GM18498 (cell line): ENCODE measurements around the gene LRRTM4.
"Not testable (repeated sequence)": the region's sequence is repeated elsewhere in the genome, so short reads cannot be mapped to it uniquely, and the experiment has no call there.

Experiments used
- ATAC-seq: cut with Tn5 transposase; IDR thresholded peaks from one replicate; pipeline ENCODE4 v1.9.1; 2021; ENCODE audit warnings: mild to moderate bottlenecking, moderate library complexity; ENCODE audit not compliant: unreplicated experiment

Gene LRRTM4

DNA sequence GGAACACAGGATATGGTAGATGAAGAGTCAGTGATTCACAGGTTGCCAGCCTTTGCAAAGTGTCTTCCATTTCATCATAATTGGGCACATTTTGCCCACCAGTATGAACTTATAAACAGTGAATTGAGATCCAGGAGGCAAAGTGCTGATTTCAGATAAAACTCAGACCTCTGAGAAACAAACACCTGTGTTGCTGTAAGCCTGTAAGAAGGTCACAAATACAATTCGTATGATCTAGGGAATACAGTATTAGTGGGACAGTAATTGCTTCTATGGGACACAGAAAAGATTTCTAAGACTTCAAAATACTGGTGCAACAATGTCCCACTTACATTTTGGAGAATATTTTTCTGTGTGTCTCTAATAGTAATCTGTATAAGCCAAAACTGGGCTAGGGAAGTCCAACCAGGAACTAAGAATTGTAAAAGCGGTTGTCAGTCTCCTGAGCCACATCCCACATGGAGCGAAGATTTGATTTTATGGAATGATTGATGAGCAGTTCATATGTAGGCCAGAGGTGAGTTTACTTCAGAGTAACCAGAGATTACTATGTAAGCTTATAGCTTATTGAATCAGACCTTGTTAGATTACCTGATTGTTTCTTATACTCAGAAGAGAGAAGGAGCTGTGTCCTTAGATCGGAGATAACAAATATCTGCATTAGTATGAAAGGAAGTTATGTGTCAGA lies 728.4 kb downstream of the LRRTM4 start:
- ATAC-seq = no peak

DNA sequence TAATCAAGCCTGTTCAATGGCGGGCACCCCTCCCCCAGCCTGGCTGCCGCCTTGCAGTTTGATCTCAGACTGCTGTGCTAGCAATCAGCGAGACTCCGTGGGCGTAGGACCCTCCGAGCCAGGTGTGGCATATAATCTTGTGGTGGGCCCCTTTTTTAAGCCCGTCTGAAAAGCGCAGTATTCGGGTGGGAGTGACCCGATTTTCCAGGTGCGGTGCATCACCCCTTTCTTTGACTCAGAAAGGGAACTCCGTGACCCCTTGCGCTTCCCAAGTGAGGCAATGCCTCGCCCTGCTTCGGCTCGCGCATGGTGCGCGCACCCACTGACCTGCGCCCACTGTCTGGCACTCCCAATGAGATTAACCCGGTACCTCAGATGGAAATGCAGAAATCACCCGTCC lies 740.9 kb downstream of the LRRTM4 start:
- not testable (repeated sequence) for ATAC-seq

DNA sequence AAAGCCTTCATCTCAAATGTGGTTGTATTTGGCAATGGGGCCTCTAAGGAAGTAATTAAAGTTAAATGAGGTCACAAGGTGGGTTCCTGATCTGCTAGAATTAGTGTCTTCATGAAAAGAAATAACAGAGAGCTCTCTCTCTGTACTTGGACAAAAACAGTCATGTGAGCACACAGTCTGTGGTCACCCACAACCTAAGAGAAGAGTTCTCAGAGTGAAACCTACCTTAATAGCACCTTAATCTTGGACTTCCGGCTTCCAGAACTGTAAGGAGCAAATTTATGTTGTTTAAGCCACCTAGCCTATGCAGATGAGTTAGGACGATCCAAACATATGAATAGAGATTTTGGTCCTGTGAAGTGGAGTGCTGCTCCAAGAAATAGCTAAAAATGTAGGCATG lies 758.9 kb downstream of the LRRTM4 start:
- ATAC-seq = no peak

DNA sequence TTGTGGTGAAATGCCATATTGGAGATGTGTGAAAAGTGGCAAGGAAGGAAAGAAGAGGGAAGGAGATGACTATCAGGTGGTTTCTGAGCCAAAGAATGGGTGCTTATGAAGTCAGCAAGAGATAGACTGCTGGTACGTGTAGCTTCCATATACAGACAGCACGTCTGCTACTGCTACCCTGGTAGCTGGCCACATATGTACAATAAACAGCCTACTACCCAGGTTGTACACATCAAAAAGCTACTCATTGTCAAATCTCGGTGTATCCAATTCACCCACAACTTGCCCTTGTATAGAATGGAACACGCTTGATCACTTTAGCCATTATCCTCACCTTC lies 761.8 kb downstream of the LRRTM4 start:
- ATAC-seq = no peak

DNA sequence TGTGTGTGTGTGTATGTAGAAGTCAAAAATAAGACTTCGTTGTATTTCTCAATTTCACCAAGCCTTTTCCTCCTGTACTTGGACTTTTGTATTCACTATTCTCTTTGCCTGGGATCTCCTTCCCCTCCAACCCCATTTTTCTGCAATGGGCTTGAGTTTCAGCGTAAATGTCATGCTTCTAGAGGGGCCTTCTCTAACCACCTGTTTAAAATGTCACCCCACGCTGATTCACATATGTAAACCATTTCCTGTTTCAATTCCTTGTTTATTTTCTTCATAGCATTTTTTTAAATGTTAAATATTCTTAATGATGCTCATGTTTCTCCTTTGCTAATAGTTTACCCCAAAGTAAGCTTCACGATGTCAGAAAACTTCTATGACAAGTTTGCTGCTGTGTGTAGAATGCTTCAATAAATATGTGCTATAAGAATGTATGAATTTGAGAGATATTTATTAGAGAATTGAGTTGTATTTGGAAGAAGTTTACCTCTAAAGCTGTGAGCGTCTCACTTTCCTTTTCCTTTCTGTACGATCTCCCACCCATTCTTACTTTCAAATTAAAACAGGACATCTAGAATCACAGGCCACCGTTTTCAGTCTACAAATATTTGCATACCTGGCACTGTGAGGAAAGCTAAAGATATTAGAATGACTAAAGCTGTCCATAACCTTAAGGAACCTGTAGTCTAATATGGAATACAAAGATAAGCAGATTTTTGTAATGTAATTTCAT lies 762.4 kb downstream of the LRRTM4 start:
- ATAC-seq = no peak

GRCh38 chr2:76752506-76752905 lies 769.7 kb downstream of the LRRTM4 start:
- ATAC-seq = no peak

- no peak for ATAC-seq
Observed at GRCh38 chr2:76749858-76750257, 772.3 kb downstream of the LRRTM4 start.

GRCh38 chr2:76748581-76749296 lies 773.4 kb downstream of the LRRTM4 start:
- no peak for ATAC-seq

DNA sequence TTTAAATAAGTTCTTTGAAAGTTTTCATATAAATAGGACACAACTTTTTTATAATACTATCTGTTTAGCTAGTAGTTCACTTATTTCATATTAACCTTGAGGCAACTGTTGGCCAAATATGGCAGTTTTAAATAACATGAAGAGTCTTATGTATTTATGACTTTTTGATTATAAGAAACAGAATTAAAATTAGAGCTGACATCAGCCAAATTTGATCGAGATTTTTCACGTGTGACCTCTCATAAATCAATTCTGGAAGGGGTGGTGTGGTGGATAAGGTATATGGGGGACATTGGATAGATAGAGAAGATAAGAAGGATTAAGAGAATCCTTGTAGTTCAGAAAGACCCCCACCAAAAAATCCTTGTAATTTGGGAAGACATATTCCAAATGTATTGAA lies 776.6 kb downstream of the LRRTM4 start:
- ATAC-seq = no peak

DNA sequence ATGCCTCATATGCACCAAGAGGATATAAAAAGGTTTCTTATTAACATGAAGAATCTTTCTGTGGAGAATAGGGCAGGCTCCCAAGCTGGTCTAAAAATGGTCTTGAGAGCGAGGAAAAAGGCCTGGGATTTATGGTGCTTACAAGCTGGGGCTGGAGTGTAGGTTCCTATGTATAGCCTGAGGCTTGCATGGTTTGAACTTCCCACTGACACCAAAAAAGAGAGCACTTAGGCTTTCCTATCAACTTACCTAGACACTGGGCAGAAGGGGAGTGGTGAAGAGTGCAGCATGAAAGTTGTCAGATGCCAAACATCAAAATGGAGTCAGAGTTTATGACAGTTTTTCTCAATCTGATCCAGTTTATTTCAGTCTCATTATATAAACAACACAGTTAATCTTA lies 784.6 kb downstream of the LRRTM4 start:
- ATAC-seq = no peak

DNA sequence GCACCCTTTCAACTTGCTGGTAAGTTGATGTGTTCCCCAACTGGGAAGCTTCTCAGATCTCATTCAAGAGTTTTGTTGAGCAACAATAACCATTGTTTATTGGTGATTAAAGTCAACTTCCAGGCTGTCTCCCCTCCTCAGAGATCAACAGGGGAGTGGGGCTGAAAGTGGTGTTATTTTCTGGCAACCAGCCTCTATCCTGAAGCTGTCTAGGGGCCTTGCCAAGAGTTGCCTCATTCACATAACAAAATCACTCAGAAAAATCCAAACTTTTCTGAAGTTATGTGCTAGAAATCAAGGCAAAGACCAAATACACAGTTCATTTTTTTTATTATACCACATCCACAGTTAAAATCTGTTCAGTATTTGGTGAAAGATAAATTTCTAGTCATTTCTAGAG lies 788.4 kb downstream of the LRRTM4 start:
- ATAC-seq = no peak

DNA sequence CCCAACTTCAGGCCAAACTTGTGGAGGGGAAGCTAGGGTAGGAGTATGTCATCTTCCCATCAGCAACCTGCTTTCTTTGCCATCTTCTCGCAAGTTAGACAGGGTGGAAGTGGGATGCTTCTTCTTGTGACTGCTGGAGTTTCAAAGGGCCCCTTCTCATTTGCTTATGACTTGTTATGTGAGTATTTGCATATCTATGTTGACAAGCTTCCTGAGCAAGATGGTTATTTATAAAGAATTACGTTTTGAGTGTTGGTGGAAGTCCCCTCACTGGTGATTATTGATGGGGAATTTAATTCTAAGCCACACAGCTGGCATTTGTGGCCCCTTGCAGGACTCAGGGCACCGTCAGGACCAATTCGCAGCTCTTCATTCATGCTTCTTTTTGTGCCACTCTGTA lies 791.0 kb downstream of the LRRTM4 start:
- no peak for ATAC-seq

DNA sequence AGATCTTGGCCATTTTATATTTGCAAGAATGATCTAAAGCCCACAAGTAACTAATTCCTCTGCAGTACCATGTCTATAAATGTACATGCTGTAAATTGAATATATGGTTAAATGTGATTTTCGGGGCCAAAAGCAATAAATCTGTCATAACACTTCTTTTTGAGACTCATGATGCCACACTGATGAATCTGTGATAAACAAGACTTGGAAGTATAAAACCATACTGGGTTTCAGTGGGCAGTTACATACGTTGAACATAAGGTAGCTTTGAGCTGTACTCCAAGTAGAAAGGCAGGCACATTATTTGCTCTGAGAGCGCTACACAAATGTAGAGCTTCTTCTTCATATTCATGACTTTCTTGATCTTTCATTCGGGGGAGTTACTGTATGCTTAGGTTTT lies 792.2 kb downstream of the LRRTM4 start:
- ATAC-seq = no peak

DNA sequence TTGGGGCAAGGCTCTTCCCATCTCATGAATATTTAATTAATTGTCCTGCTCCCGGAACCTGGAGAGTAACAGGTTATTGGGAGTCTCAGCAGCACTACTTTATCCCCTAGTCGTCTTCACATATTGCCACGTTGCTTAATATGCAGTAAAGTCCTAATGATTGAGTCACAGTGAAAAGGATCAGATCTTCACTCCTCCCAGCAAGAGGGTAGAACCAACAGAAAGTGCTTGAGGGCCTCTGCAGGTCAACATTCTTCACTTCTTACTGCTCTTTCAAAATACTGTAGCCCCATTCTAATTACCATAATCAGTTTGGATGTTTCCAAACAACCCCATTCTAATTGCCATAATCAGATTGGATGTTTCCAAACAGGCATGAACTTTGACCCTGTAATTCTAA lies 801.0 kb downstream of the LRRTM4 start:
- no peak for ATAC-seq

DNA sequence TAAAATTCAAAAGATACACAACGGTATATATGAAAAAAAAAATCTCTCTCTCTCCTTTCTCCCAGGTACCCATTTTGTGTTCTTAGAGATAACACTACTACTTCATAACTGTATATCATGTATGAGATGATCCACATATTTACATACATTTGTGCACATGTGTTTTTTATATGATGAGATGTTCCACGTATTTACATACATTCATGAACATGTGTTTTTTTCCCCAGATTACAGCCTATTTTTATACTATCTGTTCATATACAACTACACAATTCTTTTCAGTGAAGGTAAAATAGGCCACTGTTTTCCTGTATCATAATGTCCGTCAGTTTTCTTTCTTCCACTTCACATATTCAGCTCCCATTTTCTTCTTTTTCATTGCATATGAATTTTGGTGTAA lies 808.9 kb downstream of the LRRTM4 start:
- ATAC-seq = no peak

DNA sequence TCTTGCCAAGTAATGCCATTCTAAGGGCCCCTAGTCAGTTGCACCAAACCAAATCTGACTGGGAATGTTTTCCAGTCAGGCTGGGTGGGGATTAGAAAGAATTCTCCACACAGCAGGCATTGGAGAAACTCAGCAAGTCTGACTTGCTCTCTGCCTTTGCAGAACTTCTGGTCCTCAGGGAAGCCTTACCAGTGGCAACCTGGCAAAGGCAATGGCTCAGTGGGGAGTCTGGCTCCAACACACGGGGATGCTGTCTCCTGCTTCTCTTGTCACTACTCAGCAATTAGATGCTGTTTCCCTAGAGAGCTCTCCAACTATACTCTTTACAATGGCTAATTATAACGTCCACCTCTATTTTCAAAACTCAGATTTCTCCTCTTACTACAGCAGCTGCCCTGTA lies 810.7 kb downstream of the LRRTM4 start:
- no peak for ATAC-seq

DNA sequence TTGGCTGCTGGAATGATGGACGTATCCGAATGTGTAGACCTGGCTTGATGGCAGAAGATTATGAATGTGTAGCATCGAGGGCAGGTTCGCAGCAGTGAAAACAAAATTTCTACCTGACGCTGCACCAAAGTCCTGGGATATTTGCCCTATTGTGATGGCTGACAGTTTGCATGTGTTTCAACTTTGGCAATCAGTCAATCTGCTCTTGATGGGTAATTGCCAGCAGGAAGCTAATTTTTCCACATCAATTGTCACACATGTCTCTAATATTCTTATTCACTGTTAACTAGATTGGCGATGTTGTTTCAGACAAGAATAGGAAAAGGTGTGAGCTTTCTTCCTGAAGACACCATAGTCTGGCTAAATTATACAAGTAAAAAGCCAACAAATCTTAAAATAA lies 821.3 kb downstream of the LRRTM4 start:
- ATAC-seq = no peak

GRCh38 chr2:76697998-76698713 lies 824.0 kb downstream of the LRRTM4 start:
- ATAC-seq = not testable (repeated sequence)
